IPS-NIHi7 (cell line): ENCODE measurements around the gene SCAMP4.
A peak's percentile ranks its signal among the peaks of the same experiment; 100 is the strongest.
"Not testable (repeated sequence)": the region's sequence is repeated elsewhere in the genome, so short reads cannot be mapped to it uniquely, and the experiment has no call there.

Experiments
- DNase-seq: peaks from one replicate; pipeline ENCODE4 v3.0.0; 2012; ENCODE audit warnings: mixed read lengths; ENCODE audit errors: extremely low spot score

Gene SCAMP4

DNA sequence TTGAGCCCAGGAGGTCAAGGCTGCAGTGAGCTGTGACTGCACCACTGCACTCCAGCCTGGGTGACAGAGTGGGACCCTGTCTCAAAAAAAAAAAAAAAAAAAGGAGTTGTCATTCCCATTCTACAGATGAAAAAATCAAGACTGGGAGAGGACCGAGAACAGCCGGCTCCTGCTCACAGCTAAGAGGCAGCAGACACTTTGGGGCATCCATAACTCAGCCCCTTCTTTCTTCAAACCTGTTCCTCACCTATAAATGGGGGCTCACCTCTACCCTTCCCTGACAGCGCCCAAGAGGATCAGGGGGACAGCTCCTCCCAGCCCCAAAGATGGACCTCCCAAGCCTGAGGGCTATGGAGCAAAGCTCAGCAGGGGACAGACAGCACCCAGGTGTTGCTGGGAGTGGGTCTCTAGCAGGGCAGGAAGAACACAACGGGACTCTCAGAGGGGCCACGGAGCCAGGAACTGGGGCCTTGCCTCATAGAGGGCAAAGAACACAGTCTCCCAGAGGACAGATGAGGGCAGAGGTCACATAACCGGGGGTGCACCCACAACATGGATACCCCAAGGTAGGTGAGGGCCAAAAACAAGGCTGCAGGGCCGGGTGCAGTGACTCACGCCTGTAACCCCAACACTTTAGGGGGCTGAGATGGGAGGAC is 38.4 kb upstream of the SCAMP4 start:
- no peak for DNase-seq

DNA sequence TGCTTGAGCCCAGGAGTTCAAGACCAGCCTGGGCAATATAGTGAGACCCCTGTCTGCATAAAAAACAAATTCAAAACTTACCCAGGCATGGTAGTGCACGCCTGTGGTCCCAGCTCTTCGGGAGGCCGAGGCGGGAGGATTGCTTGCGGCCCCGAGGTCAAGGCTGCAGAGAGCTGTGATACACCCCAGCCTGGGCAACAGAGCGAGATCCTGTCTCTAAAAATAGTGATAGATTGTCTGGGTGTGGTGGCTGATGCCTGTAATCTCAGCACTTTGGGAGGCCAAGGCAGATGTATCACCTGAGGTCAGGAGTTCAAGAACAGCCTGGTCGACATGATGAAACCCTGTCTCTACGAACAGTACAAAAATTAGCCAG is 37.9 kb upstream of the SCAMP4 start:
- DNase-seq, result no peak

DNA sequence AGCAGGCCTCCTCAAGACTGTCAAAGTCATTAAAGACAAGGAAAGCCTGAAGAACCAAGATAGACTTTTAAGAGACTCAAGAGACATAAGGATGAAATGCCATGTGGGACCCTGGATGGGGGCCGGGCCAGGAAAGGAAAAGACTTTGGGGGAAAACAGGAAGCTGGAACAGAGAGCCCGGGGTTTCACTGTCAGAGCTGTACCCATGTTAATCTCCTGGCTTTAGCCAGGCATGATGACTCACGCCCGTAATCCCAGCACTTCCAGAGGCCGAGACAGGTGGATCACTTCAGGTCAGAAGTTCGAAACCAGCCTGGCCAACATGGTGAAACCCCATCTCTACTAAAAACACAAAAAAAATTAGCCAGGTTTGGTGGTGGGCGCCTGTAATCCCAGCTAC is 36.2 kb upstream of the SCAMP4 start:
- DNase-seq, result no peak

DNA sequence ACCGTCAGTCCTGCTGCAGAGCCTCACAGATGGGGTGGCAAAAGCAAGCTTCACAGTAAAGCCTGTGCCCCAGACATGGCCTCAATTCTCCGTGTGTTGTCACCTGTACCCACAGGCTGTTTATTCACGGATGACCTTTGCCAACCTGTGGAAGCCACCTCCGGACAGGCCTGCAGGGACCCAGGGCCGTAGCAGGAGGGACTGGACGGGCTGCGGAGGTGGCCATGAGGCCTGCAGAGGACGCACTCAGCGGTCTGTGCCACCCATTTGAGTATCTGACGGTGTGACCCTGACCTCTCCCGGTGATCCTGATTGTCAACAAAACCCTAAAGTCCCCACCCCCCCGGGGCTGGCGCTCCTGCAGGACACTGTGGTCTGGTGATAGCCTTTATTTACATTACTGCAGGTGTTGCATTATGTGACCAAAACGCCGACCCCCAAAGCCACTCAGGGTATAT is 34.0 kb upstream of the SCAMP4 start:
- DNase-seq, result no peak

DNA sequence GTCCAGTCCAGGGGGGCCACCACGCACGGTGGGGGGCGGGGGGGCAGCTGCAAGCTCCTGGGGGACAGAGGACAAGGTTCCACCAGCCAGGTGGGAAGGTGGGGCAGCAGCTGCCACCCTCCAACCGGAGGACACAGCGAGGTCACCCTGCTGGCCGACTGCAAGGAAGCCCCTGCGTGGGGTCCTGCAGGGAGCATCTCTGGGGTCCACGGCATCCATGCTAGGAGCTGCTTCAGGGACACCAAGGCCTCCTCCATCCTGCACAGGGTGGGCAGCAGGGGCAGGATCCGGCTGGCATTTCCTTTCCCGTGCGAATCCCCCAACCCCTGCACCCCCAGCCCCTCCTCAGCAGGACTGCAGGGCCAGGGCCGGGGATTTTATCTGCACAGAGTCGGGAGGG is 33.6 kb upstream of the SCAMP4 start:
- DNase-seq, result no peak

DNA sequence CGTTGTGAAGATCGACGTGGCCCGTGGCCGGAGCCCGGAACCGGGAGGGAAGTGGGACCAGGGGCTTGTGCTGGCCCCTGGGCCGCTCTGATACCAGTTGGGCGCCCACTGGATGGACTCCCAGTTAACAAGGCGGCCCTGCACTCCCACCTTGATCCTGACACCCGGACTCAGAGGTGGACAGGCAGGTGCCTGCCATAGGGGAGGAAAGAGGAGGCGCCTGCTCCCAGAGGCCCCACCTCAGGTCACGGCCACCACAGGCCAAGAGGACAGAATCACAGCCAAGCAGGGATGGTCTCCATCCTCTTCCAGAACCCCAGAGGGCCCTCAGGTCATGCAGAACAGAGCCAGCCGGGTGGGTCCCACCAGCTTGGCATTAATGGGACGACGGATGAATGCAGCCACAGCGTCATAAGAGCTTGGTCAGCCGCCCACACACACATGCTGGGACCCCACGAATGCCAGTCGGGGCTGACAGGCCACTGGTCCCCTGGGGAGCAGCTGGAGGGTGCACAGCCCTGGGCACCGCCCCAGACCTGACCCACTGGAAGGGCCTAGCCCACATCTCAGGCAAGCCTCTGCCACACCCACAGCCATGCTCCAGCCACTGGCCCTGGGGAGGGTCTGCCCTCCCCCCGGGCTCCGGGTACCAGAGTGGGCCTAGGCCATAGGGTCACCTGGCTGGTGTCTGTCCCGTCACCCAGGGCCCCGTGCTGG is 32.2 kb upstream of the SCAMP4 start:
- no peak for DNase-seq

DNA sequence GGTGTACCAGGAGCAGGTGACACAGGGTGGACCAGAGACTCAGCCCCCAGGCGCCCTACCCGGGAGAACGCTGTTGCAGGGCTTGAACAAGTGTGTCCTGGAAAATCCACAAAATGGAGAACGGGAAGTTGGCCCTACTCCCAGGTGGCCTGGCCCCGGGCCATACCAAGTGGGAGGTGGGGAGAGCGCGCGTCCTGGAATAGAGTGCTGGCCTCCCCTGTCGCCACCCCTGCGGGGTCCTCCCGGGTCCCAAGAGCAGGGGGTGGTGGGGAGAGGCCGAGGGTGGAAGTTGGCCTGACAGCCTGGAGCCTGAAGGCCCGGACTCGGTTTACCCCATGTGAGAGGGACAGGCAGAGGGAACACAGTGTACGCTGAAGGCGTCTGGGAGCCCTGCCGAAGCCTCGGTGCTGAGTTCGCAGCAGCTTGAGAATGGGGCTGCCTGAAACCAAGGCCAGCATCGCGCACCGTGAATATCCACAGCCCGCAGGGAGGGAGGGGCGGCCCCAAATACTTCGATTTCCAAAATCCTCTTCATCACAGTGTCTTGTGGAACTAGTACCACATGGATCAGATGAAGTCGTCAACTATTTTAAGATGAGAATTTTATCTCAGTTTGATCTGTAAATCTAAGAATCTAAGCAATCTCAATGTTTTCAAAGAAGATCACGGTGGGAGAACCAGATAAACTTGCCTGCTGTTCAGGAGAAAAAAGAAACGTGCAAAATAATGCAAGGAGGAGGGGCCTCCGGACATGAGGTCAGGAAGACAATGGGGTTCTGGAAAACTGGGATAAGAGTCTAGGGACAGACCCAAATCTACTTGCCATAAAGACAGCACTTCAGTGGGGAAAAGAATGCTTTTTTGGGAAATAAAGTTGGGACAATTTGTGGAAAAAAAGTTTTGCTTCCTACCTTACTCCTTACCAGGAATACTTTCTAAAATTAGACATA is 31.4 kb upstream of the SCAMP4 start:
- DNase-seq, result no peak

DNA sequence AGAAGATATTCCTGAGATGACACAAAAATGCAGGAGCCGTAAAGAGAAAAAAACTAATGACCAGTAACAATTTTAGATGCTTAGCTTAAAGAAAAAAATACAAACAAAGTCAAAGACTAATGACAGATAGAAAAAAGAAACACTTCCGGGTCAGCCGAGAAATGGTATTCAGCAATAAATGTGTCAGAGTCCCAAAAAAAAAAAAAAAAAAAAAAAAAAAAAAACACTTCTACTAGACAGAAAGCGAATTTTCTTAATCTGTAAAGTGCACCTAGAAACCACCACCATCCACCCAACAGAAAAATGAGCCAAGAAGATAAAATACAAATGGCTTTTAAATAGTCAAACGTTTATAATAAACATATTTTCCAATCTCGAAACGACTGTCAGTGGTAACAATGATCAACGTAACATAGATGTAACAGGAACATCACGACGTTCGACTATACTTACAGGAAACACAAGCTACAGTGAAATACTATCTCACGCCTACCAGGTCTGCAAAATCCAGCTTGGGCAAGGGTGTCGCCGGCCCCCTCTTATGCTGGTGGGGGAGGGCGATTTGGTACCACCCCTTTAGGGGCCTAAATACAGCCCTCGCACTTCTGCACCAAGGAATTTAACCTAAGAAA is 30.5 kb upstream of the SCAMP4 start:
- DNase-seq, result no peak

DNA sequence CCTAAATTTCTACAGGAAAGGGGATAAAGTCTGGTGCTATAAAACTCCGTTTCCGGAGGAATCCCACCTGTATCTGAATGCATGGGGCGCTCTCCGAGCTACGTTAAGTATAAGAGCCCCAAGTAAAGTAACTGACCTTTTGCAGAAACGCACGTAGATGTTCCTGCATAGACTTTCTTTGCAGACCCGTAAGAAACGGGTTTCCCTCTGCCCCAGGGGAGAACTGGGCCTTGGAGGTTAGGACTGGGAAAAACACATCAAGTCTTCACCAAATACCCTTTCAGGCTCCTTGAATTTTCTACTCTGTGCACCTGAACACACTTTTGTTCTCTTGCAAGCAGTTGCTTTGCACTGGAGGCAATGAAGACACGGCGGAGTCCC is 29.9 kb upstream of the SCAMP4 start:
- not testable (repeated sequence) for DNase-seq

DNA sequence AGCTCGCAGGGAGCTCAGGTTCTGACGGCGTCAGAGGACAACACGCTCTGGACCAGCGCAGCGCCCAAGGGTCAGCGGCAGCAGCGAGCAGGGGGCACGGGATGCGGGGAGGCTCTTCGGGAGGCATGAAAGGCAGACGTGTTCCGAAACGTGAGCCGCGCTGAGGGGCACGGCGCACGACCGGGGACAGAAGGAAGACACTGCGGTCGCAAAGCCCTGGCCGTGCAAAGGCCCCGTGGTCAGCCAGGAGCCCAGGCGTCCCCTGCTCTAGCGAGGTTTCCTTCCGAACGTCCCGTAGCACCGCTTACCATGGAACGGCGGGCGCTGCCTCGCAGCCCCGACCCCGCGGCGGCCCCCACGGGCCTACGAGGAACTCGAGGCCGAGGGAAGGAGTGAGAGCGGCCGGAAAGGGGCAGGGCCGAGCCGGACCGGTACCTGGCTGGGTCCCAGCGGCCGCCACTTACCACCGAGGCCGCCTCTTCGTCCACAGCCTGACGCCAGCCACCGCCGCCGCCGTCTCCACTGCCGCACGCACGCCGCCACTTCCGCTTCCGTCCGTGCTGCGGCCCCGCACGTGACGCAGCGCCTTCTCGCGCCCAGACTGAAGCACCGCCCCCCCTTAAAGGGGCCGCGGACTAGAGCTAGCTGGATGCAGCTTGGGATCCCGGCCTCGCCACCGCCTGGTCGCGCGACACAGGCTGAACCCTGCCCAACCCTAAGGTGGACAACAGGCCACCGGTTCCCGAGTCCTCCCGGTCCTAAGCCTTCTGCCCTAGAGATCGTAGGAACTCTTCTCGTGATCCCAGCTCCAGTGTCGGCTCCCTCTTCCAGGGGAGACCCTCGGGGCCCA is 29.3 kb upstream of the SCAMP4 start:
- peak; percentile 83 for DNase-seq

DNA sequence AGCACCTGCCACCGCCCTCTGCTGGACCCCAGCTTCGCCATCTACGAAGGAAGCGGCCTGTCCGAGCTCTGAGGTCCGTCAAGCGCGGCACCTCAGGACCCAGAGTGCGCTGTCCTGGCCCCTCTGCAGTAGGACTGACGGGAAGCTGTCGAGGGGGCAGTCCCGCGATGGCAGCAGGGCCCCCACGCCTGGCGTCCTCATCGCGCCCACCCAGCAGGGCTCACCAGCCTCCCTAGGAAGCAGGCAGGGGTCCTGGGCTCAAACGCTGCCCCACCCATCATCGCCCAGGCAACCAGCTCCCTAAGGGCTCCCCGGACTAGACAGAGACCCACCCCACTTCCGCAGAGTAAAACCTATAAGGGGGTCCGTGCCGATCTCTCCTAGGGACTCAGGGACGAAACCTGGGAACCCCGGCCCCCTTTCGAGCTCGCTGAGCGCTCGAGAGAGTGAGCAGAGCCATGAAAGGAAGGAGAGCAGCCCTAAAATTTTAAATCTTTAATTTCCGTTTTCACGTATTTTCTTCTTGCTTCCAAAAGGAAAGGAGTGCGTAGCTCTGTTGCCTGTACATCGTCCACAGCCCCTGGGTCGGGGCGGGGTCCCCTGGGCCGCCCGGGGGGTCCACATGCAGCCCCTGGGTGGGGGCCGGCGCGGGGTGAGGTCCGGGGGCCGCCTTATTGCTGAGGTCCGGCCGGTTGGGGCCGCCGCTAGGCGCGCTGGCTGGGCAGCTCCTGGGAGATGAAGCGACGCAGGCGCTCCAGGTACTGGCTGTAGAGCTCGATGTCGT is 28.5 kb upstream of the SCAMP4 start:
- DNase-seq, result not testable (repeated sequence)

DNA sequence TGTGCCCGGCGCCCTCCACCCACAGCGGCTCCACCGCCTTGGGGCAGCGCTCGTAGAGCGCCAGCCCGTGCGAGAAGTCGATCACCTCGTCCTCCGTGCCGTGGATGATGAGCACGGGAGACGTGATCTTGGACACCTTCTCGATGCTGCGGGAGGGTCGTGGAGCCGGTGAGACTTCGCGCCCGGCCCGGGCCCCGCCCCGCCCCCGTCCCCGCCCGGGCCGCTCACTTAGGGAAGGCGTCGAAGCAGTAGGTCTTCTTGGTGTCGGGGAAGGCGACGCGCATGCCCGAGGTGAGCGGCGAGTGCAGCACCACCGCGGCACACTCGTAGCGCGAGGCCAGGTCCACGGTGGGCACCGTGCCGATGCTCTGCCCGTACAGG is 27.9 kb upstream of the SCAMP4 start:
- not testable (repeated sequence) for DNase-seq

DNA sequence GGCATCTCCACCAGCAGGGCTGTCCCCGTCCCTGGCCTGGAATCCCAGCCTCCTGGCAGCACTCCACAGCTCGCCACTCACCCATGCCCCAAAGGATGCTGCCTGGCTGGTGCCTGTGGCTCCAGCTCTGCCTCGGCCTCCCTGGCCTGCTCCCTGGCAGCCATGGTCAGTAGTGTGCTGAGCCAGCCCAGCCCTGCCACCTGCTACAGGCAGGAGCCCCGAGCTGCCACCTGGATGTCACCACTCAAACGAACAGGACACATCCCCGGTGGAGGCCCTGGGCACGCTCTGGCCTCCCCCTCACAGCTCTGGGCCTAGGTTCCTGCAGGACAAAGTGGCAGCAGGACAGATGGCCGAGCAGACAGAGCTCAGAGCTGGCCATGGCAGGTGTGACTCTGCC is 26.6 kb upstream of the SCAMP4 start:
- not testable (repeated sequence) for DNase-seq

DNA sequence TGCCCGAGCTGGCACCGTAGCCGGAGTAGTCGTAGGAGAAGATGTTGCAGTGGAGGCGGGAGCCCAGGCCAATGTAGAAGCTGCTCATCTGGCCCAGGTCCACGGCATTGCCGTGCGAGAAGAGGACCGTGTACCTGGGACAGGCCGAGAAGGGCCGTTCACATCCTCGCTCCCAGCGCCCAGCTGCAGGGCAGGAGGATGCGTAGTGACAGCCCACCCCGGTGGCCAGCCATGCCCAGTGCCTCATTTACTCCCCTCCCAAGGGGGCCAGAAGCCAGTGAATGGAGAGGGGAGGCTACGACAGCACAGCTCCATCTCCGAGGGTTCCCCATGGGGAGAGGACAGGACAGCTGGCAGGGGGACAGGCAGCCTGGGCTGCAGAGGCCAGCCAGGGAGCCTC is 25.2 kb upstream of the SCAMP4 start:
- DNase-seq, result not testable (repeated sequence)

DNA sequence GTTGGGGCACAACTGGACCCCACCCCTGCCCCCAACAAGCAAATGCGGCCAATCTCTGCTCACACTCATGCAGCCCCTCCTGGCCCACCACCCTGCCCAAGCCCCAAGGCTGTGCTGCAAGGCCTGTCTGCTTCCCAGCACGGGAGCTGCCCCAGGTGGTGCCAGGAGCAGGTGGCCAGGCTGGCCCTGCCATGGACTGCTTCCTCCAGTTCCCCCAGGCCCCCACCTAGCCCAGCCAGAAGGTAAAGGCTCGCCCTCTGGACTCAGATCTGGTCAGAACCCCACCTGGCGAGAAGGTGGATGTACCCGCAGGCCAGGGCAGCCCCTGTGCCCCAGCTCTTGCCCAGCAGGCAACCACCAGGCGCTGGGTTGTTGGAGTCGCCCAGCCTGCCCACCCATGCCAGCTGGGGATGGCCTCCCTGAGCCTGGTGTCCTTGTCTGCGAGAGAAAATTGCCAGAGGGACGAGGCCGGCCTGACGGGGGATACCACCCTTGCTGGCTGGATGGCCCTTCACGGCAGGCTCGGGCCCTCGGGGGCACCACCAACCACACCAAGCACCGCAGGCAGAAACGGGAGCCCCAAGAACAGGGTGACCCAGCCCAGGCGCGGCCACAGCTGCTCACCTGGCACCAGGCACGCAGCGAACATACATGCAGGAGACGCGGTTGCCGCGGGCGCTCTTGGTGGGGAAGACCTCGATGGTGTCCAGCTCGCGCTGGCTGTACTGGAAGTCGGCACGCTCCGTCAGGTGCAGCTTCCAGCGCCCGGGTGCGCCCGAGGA is 24.4 kb upstream of the SCAMP4 start:
- DNase-seq, result no peak

DNA sequence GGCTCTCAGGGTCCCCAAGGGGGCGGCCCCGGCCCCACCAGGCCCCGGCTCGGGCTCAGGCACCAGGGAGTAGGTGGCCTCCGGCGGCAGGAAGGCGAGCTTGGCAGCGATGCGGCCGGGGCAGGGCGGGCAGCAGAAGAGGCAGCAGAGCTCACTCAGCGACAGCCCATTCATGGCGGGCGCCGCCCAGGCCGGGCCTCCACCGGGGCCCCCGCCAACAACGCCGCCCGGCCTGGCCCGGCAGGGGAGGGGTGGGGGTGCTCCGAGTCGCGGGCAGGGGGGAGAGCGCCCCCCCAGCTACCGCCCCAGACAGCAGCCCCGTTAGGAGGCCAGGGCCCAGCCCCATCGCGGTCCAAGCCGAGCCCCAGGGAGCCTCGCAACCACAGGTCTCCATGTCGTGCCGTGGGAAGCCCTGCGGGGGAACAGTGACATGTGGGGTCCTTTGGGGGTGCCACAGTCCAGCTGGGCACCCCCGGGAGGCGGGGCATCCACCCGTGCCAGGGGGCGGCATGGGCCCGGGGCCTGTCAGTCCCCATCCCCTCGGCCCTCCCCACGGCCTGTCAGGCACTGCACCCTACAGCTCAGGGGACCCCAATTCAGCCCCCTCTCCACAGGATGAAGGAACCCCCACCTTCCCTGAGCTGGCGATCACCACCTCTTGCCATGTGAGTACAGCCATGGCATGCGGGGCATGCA is 23.7 kb upstream of the SCAMP4 start:
- not testable (repeated sequence) for DNase-seq

DNA sequence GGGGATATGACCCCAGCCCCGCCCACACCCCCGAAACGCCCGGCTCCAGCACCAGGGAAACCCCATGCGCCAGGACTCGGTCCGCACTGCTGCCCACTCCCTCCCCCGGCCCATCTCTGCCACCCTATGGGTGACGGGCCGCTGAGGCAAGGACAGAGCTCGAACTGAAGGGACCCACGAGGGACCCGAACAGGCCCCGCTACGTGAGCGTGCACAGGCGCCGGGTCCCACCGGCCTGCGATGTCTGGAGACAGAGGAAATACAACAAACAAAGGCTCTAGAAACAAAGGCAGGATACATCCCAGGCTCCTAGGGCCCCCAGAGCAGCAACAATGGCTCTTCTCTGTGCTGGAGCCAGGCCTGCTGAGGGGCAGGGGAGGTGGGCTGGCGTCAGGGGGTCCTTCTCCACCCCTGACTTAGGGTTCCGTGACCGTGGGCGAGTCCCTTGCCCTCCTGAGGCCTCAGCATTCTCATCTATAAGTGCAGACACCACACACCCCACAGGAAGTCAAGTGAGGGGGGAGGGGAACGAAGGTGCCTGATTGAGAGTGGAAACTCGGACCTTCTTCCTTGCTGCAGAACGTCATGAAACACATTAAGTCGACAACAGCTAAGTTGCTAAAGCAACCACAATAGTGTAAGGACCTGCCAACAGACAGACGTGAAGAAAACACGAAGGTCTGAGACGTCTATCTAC is 23.0 kb upstream of the SCAMP4 start:
- DNase-seq, result no peak
